OCI-LY7 (cell line): ENCODE measurements around the gene MS4A6A. TPM values are rescaled to one million over a fixed set of nuclear protein-coding genes. Genes with fewer than 3 reads are reported as not detected.

ENCODE experiments used
- BruUV-seq: library from RNA; stranded (reverse); fragments of 400-500 nt; replicated peaks from 2 replicates; lab custom pipeline; 2021; lab: Mats Ljungman, UMichigan
- CTCF ChIA-PET: fragments of 300-600 bp; sonication (Branson Sonifier 250); formaldehyde crosslinking; loops from one replicate; lab custom pipeline; 2022; ENCODE audit warnings: antibody characterized with exemption; ENCODE audit not compliant: unreplicated experiment; lab: Charles Lee
- POLR2A ChIA-PET: fragments of 300-600 bp; sonication (Branson Sonifier 250); formaldehyde crosslinking; loops from one replicate; lab custom pipeline; 2022; ENCODE audit warnings: antibody characterized with exemption; lab: Charles Lee
- DNase-seq: peaks from one replicate; pipeline ENCODE4 v3.0.0-alpha.2; 2015; ENCODE audit warnings: low spot score
- H2AFZ ChIP-seq: fragments of 200-600 bp; sonication (generic), shearing (Covaris generic); 2 replicates; pipeline ENCODE4 v1.6.1; 2014; ENCODE audit warnings: mild to moderate bottlenecking, antibody characterized with exemption, low read length, moderate library complexity
- H3K27ac ChIP-seq: fragments of 200-600 bp; sonication (generic); 2 replicates; pipeline ENCODE4 v1.5.1; 2014; ENCODE audit warnings: mixed run types, low read depth, mild to moderate bottlenecking, moderate library complexity, low read length, inconsistent platforms; ENCODE audit not compliant: poor library complexity, severe bottlenecking
- H3K36me3 ChIP-seq: fragments of 200-600 bp; sonication (generic); 2 replicates; pipeline ENCODE4 v1.6.1; 2014; ENCODE audit warnings: mild to moderate bottlenecking, antibody characterized with exemption, low read length, moderate library complexity, mixed read lengths; ENCODE audit not compliant: insufficient read depth
- H3K4me1 ChIP-seq: fragments of 200-600 bp; sonication (generic); 2 replicates; pipeline ENCODE4 v1.5.1; 2014; ENCODE audit warnings: mild to moderate bottlenecking, low read length; ENCODE audit not compliant: insufficient read depth, poor library complexity, severe bottlenecking
- H3K4me2 ChIP-seq: fragments of 200-600 bp; sonication (generic); 2 replicates; pipeline ENCODE4 v1.6.1; 2014; ENCODE audit warnings: mild to moderate bottlenecking, low read length
- H3K4me3 ChIP-seq: fragments of 200-600 bp; sonication (generic); 2 replicates; pipeline ENCODE4 v1.5.1; 2014; ENCODE audit warnings: mild to moderate bottlenecking, low read depth, low read length; ENCODE audit not compliant: poor library complexity, severe bottlenecking
- H3K79me2 ChIP-seq: fragments of 200-600 bp; sonication (generic); 2 replicates; pipeline ENCODE4 v1.6.1; 2016; ENCODE audit warnings: low read depth, mild to moderate bottlenecking, low read length, moderate library complexity, mixed read lengths; ENCODE audit not compliant: insufficient read depth
- H3K9me2 ChIP-seq: fragments of 200-600 bp; sonication (generic); 2 replicates; pipeline ENCODE4 v1.6.1; 2016; ENCODE audit warnings: mild to moderate bottlenecking, low read length, mixed read lengths; ENCODE audit not compliant: insufficient read depth
- H3K9me3 ChIP-seq: fragments of 200-600 bp; sonication (generic); 2 replicates; pipeline ENCODE4 v1.6.1; 2014; ENCODE audit warnings: mild to moderate bottlenecking, mixed run types, low read length, mixed read lengths
- H4K20me1 ChIP-seq: fragments of 200-600 bp; sonication (generic); 2 replicates; pipeline ENCODE4 v1.6.1; 2014; ENCODE audit warnings: mild to moderate bottlenecking, antibody characterized with exemption, low read length, moderate library complexity, mixed read lengths; ENCODE audit not compliant: insufficient read depth
- EZH2phosphoT487 ChIP-seq: fragments of 200-600 bp; sonication (generic); IDR thresholded peaks from 2 replicates; pipeline ENCODE4 v1.6.1; 2018; ENCODE audit warnings: low read depth, borderline replicate concordance, mild to moderate bottlenecking, mixed run types, antibody characterized with exemption, low read length, moderate library complexity, mixed read lengths
- intact Hi-C: fragments of 100-400 bp; cut with micrococcal nuclease; formaldehyde crosslinking; loops from one replicate; pipeline ENCODE4 v1.10.0; 2022; ENCODE audit not compliant: unreplicated experiment
- total RNA-seq, 2 experiments: library from RNA; depleted of rRNA in 1 of 2; stranded (reverse); fragments of >200 nt in 1 of 2; shearing (Covaris generic) in 1 of 2; gene quantifications; 2 replicates each; pipeline ENCODE4 v1.2.3, GENCODE V29; 2014 to 2022
- TF ChIP-seq, protein P1 (sequence below): fragments of 200-600 bp; sonication (generic); conservative IDR thresholded peaks from 2 replicates; pipeline ENCODE4 v1.5.1; 2014; ENCODE audit warnings: mild to moderate bottlenecking, antibody characterized with exemption, low read length, moderate library complexity, mixed read lengths

The MS4A6A gene
- total RNA-seq, 2 experiments from 2014 or later: not detected

DNA sequence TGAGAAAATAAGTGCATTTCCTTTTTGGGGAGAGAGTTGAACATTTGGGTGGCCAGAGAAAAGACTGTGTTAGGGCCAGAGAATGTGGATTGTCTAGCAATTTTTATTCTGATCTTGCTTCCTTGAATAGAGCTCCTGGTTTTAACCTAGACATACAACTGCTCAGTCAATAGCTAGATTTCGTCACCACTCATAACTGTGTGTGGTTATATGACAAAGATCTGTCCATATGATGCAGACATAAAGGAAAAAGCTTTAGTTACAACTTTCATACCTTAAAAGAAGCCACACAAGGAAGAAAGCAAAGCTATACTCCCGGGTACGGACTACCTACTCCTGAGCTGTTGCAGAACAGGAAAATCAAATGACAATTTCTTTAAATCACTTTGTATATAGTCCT lies 37.2 kb downstream of the MS4A6A start:
- Histone ChIP-seq H3K4me1 (no peaks in the 10 kb centered on the region), H3K9me3 (no peaks in the 10 kb centered on the region), H4K20me1 (no peaks in the 10 kb centered on the region), H3K4me2 (no peak overlapping the region), H3K4me3 (no peak overlapping the region), H3K79me2 (no peaks in the 10 kb centered on the region), H3K36me3 (no peaks in the 10 kb centered on the region), H3K9me2 (no peaks in the 10 kb centered on the region), H2AFZ (no peak overlapping the region), H3K27ac (no peak overlapping the region)
- no peak for DNase-seq
- intact Hi-C loops: no loop called here
- CTCF ChIA-PET: no interaction called here
- TF ChIP-seq EZH2phosphoT487: no peak
- TF ChIP-seq, protein P1, sequence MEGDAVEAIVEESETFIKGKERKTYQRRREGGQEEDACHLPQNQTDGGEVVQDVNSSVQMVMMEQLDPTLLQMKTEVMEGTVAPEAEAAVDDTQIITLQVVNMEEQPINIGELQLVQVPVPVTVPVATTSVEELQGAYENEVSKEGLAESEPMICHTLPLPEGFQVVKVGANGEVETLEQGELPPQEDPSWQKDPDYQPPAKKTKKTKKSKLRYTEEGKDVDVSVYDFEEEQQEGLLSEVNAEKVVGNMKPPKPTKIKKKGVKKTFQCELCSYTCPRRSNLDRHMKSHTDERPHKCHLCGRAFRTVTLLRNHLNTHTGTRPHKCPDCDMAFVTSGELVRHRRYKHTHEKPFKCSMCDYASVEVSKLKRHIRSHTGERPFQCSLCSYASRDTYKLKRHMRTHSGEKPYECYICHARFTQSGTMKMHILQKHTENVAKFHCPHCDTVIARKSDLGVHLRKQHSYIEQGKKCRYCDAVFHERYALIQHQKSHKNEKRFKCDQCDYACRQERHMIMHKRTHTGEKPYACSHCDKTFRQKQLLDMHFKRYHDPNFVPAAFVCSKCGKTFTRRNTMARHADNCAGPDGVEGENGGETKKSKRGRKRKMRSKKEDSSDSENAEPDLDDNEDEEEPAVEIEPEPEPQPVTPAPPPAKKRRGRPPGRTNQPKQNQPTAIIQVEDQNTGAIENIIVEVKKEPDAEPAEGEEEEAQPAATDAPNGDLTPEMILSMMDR: no peak
- POLR2A ChIA-PET: interaction anchor here (0.6 kb wide), 1 partner anchor 26 kb away, joined by 3 read pairs; no protein-coding TSS in a partner anchor
- BruUV-seq: no TSS peak

DNA sequence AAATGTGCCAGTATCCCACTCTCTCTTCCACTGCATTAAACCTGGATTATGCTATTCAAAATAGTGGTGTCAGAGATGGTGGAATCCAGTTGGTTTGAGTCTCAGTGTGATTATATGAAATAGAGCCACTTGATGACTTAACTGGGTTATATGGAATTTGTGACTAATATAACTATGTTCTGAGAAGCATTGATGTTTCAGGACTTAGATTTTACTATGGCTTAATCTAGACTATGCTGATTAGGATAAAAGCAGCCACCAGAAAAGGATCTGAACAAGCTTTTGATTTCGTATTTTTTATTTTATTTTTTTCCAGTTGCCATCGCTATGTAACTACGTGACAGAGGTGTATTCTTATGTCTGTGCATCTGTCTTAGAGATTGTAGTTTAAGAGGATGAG lies 39.1 kb downstream of the MS4A6A start:
- CTCF ChIA-PET: no interaction called here
- H4K20me1 ChIP-seq: no peaks in the 10 kb centered on the region

DNA sequence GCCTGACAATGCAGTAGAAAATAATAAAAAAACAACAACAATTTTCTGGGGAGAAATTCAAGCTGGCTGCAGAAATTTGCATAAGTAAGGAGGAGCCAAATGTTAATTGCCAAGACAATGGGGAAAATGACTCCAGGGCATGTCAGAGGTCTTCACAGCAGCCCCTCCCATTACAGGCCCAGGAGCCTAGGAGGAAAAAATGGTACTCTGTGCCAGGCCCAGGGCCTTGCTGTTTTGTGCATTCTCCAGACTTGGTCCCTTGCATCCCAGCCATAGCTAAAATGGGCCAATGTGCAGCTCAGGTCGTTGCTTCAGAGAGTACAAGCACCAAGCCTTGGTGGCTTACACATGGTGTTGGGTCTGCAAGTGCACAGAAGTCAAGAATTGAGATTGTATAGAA lies 49.0 kb downstream of the MS4A6A start:
- H3K79me2 ChIP-seq: no peaks in the 10 kb centered on the region
- intact Hi-C loops: loop anchor here (5.0 kb wide), 1 partner anchor 312 kb away; no protein-coding TSS in a partner anchor
- H3K4me2 ChIP-seq: no peak overlapping the region
- no peak overlapping the region for H2AFZ ChIP-seq
- TF ChIP-seq, protein P1: no peak
- TF ChIP-seq EZH2phosphoT487: no peak
- H4K20me1 ChIP-seq: no peaks in the 10 kb centered on the region
- CTCF ChIA-PET: no interaction called here
- H3K4me3 ChIP-seq: no peak overlapping the region
- H3K9me2 ChIP-seq: no peaks in the 10 kb centered on the region
- H3K36me3 ChIP-seq: no peaks in the 10 kb centered on the region
- no TSS peak for BruUV-seq
- H3K4me1 ChIP-seq: no peaks in the 10 kb centered on the region
- POLR2A ChIA-PET: no interaction called here
- DNase-seq: no peak
- H3K27ac ChIP-seq: no peak overlapping the region
- no peaks in the 10 kb centered on the region for H3K9me3 ChIP-seq

More for the DNA sequence above, 39.1 kb downstream of the MS4A6A start:
- H3K4me1 ChIP-seq: no peaks in the 10 kb centered on the region
- no peak overlapping the region for H3K27ac ChIP-seq
- POLR2A ChIA-PET: interaction anchor here (0.6 kb wide), 1 partner anchor 15 kb away, joined by 3 read pairs; no protein-coding TSS in a partner anchor
- H3K4me3 ChIP-seq: no peak overlapping the region
- H3K36me3 ChIP-seq: no peaks in the 10 kb centered on the region
- H3K4me2 ChIP-seq: no peak overlapping the region
- no peak overlapping the region for H2AFZ ChIP-seq
- intact Hi-C loops: no loop called here
- TF ChIP-seq, protein P1: no peak
- no peak for TF ChIP-seq EZH2phosphoT487
- H3K79me2 ChIP-seq: no peaks in the 10 kb centered on the region
- no peaks in the 10 kb centered on the region for H3K9me3 ChIP-seq
- BruUV-seq: no TSS peak
- H3K9me2 ChIP-seq: no peaks in the 10 kb centered on the region
- no peak for DNase-seq
